K562 (cell line): ENCODE measurements around the gene IZUMO4.

Experiments
- ARHGAP35 ChIP-seq: fragments of 450-650 bp; IDR thresholded peaks from 2 replicates; pipeline ENCODE4 v1.6.1; 2018; ENCODE audit not compliant: partially characterized antibody
- CREB1 ChIP-seq, 2 experiments: sonication (generic) in 1 of 2; formaldehyde crosslinking in 1 of 2; IDR thresholded peaks; 2 replicates each; pipeline versions ENCODE4 v1.6.1 to v1.8.0; 2012 to 2022; ENCODE audit warnings: inconsistent platforms in 1 of 2, mild to moderate bottlenecking in 1 of 2, missing genetic modification reagents in 1 of 2, moderate library complexity in 1 of 2
- KAT8 ChIP-seq: fragments of 450-650 bp; IDR thresholded peaks from 2 replicates; pipeline ENCODE4 v1.6.1; 2016; ENCODE audit warnings: low read depth, mild to moderate bottlenecking
- MYC ChIP-seq, 2 experiments: fragments of 250-450 bp in 1 of 2; sonication (Bioruptor Pico) in 1 of 2; IDR thresholded peaks; 2 replicates each; pipeline versions ENCODE4 v1.5.1 to v1.6.1; 2012 to 2021; ENCODE audit warnings: low read depth in 2 of 2, borderline replicate concordance in 1 of 2, improper control_type of control experiment in 1 of 2, low read length in 1 of 2, mild to moderate bottlenecking in 1 of 2, moderate library complexity in 1 of 2
- NFE2L1 ChIP-seq: fragments of 450-650 bp; IDR thresholded peaks from 2 replicates; pipeline ENCODE4 v1.6.1; 2016; ENCODE audit warnings: missing genetic modification characterization, low read depth, mild to moderate bottlenecking, missing compliant biosample characterization, moderate library complexity, borderline replicate concordance
- RFX1 ChIP-seq: fragments of 450-650 bp; IDR thresholded peaks from 2 replicates; pipeline ENCODE4 v1.6.1; 2016; ENCODE audit warnings: mild to moderate bottlenecking, moderate library complexity
- ZNF277 ChIP-seq: fragments of 250-450 bp; sonication (Bioruptor Pico); IDR thresholded peaks from 2 replicates; pipeline ENCODE4 v1.8.0; 2022; ENCODE audit warnings: inconsistent platforms, mild to moderate bottlenecking, moderate library complexity, borderline replicate concordance

- TF ChIP-seq RFX1: no peak
- TF ChIP-seq ARHGAP35: no peak
- TF ChIP-seq KAT8: no peak
- TF ChIP-seq ZNF277: no peak
- no peak for TF ChIP-seq NFE2L1 (tag)
- no peak for TF ChIP-seq CREB1 (IDR thresholded peaks at IDR 0.05)
- no peak for TF ChIP-seq CREB1 (CRISPR knock-in tag; IDR thresholded peaks at IDR 0.05)
- no peak for TF ChIP-seq MYC (IDR thresholded peaks at IDR 0.05; ENCODE audit: low read depth, low read length)
- no peak for TF ChIP-seq MYC (CRISPR knock-in tag; IDR thresholded peaks at IDR 0.05; ENCODE audit: borderline replicate concordance, low read depth)
These were observed 46.2 kb upstream of the IZUMO4 start for GRCh38 chr19:2050349-2050990.
